ENCODE measurements around the gene ATP6V1B1.

DNA sequence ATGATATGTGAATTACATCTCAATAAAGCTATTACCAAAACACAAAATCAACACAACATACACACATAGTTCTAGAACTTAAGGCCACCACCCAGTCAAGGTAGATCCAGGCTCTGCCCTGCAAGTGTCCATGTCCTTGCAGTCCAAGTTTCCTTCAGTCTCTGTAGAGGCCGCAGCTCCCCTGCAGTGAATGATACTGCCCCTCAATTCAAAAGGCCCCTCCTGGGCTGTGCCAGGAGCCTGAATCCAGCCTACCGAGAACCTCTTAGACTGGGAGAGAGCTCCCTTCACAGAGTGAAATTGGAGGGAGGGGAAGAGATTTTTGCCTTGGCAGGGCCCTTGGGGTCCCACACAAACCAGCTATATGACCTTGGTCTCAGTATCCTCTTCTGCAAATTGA is 42.5 kb upstream of the ATP6V1B1 start:
- TF ChIP-seq, protein P1, sequence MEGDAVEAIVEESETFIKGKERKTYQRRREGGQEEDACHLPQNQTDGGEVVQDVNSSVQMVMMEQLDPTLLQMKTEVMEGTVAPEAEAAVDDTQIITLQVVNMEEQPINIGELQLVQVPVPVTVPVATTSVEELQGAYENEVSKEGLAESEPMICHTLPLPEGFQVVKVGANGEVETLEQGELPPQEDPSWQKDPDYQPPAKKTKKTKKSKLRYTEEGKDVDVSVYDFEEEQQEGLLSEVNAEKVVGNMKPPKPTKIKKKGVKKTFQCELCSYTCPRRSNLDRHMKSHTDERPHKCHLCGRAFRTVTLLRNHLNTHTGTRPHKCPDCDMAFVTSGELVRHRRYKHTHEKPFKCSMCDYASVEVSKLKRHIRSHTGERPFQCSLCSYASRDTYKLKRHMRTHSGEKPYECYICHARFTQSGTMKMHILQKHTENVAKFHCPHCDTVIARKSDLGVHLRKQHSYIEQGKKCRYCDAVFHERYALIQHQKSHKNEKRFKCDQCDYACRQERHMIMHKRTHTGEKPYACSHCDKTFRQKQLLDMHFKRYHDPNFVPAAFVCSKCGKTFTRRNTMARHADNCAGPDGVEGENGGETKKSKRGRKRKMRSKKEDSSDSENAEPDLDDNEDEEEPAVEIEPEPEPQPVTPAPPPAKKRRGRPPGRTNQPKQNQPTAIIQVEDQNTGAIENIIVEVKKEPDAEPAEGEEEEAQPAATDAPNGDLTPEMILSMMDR (IDR thresholded peaks at IDR 0.05), result no peak
- TF ChIP-seq ZFX (IDR thresholded peaks at IDR 0.05; ENCODE audit: borderline replicate concordance), result no peak
